Measurements from ENCODE around the gene GDPD3.
"Not testable (repeated sequence)": the region's sequence is repeated elsewhere in the genome, so short reads cannot be mapped to it uniquely, and the experiment has no call there.

GDPD3 gene

DNA sequence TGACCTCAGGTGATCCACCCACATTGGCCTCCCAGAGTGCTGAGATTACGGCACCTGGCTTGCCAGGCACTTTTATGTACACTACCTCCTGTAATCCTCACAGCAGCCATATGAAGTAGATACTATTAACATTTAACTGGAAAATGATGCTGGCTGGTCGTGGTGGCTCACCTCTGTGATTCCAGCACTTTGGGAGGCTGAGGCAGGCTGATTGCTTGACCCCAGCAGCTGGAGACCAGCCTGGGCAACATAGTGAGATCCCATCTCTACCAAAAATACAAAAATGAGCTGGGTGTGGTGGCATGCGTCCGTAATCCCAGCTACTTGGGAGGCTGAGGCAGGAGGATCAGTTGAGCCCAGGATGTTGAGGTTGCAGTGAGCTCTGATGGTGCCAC lies 11.6 kb upstream of the GDPD3 start:
- H3K27ac ChIP-seq (ENCODE audit: low read depth in 2 of 2, low read length in 2 of 2), result no peak overlapping the region
- no peaks in the 10 kb centered on the region for H3K36me3 ChIP-seq (ENCODE audit: control insufficient read depth in 2 of 2, insufficient read depth in 2 of 2, low read length in 2 of 2)
- peaks cover 17 to 32% of the 10 kb centered on the region in 2 donors for H3K4me1 ChIP-seq (ENCODE audit: control insufficient read depth in 2 of 2, insufficient read depth in 2 of 2, low read length in 2 of 2)
- H3K9ac ChIP-seq (ENCODE audit: low read depth in 1 of 2, low read length in 2 of 2), result no peak overlapping the region
- no peaks in the 10 kb centered on the region for H3K9me3 ChIP-seq (ENCODE audit: control insufficient read depth in 2 of 2, low read length in 2 of 2)
- no peaks in the 10 kb centered on the region for H3K27me3 ChIP-seq (ENCODE audit: control insufficient read depth in 2 of 2, insufficient read depth in 2 of 2, low read length in 2 of 2)
- no peak overlapping the region for H3K4me3 ChIP-seq (ENCODE audit: low read length in 2 of 2)

DNA sequence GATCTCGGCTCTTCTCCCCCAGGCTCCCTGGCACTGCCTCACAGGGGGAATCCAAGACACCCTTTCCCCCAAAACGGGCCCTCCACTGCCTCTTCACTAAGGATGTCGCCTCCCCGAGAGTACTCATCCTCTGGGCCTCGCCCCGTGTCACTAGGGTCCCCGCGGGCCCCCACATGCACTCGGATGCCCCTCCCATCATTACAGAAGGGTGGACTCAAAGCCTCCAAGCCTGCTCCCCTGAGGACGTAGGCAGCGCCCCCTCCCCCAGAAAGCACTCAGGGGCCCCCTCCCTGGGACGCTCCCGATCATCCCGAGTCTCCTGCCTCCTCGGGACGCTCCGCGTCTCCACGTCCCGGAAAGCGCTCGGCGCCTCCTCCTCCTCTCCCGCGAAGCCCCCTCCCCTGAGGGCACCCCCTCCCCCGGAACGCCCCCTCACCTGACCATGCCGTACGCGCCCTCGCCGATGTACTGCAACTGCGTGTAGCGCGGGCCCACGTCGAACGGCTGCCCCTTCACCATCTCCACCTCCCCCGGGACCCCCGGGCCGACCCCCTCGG lies 9.3 kb upstream of the GDPD3 start:
- H3K9ac ChIP-seq (ENCODE audit: low read depth in 1 of 2, low read length in 2 of 2), result peak overlapping the region; percentile 95 to 97
- peaks cover 16% of the 10 kb centered on the region in 2 donors for H3K36me3 ChIP-seq (ENCODE audit: control insufficient read depth in 2 of 2, insufficient read depth in 2 of 2, low read length in 2 of 2)
- peaks cover 33 to 50% of the 10 kb centered on the region in 2 donors for H3K4me1 ChIP-seq (ENCODE audit: control insufficient read depth in 2 of 2, insufficient read depth in 2 of 2, low read length in 2 of 2)
- H3K9me3 ChIP-seq (ENCODE audit: control insufficient read depth in 2 of 2, low read length in 2 of 2), result no peaks in the 10 kb centered on the region
- H3K27me3 ChIP-seq (ENCODE audit: control insufficient read depth in 2 of 2, insufficient read depth in 2 of 2, low read length in 2 of 2), result no peaks in the 10 kb centered on the region
- H3K27ac ChIP-seq (ENCODE audit: low read depth in 2 of 2, low read length in 2 of 2), result peak overlapping the region; percentile 95 to 97
- peak overlapping the region; percentile 75 to 83 for H3K4me3 ChIP-seq (ENCODE audit: low read length in 2 of 2)

DNA sequence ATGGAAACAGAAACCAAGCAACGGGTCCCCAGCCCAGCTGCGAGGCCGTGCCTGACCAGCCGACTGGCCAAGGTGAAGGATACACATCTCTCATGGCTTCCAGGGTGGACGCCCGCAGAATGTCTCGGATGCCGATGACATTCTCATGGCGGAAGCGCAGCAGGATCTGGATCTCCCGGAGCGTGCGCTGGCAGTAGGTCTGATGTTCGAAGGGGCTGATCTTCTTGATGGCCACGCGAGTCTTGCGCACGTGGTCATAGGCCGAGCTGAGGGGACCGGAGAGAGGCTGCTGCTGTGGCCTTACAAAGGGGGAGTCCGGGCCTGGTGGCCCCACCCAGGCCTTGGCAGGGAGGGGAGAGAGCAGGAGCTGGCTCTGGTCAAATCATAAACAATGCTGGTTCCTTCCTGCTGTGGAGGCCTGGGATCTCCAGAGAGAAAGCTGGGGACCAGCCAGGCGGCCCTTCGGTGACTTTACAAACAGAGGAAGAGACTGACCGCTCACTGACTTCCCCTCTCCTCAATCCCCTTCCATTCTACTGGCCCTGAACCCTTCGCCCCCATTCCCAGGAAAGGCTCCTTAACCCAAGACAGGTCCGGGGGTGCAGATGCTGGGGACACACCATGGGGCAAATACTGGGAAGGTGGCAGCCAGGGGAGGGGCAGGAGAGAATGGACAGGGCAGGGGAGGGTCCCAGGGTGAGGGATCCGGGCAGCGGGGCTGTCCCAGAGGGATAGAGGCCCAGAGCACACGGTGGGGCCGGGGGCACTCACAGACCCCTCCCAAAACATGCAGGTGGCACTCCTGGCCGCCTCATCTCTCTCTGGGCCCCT lies 8.6 kb upstream of the GDPD3 start:
- Histone ChIP-seq H3K4me1 (ENCODE audit: control insufficient read depth in 2 of 2, insufficient read depth in 2 of 2, low read length in 2 of 2) (peaks cover 40 to 57% of the 10 kb centered on the region in 2 donors), H3K9me3 (ENCODE audit: control insufficient read depth in 2 of 2, low read length in 2 of 2) (no peaks in the 10 kb centered on the region), H3K9ac (ENCODE audit: low read depth in 1 of 2, low read length in 2 of 2) (peak overlapping the region; percentile 95 to 97), H3K27me3 (ENCODE audit: control insufficient read depth in 2 of 2, insufficient read depth in 2 of 2, low read length in 2 of 2) (no peaks in the 10 kb centered on the region), H3K4me3 (ENCODE audit: low read length in 2 of 2) (peak overlapping the region; percentile 75 to 83), H3K27ac (ENCODE audit: low read depth in 2 of 2, low read length in 2 of 2) (peak overlapping the region; percentile 95 to 97), H3K36me3 (ENCODE audit: control insufficient read depth in 2 of 2, insufficient read depth in 2 of 2, low read length in 2 of 2) (peaks cover 22 to 24% of the 10 kb centered on the region in 2 donors)

DNA sequence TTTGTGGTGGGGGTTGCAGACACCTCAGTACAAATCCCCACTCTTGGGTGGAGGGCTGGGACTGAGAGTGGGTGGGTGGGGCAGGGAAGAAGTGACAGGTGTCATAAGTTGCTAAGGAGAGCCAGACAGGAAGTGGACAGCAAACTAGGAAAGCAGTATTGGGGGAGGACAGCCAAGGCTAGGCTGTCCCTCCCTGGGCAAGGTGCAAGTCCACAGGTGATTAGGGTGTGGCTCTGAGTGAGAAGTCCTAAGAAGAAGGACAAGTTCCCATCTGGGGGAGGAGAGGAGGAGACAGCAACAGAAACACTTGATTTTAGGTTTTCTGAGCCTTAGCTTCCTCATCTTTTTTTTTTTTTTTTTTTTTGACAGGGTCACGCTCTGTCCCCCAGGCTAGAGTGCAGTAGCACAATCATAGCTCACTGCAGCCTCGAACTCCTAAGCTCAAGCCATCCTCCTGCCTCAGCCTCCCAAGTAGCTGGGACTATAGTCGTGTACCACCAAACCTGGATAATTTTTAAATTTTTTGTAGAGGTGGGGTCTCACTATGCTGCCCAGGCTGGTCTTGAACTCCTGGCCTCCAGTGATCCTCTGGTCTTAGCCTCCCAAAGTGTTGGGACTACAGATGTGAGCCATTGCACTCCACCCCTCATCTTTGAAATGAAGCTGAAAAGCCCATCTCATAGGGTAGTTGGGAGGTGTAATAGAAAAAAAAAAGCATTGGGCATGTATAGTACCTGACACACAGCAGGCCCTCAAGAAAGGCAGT lies 7.2 kb upstream of the GDPD3 start:
- Histone ChIP-seq H3K36me3 (ENCODE audit: control insufficient read depth in 2 of 2, insufficient read depth in 2 of 2, low read length in 2 of 2) (peaks cover 30 to 32% of the 10 kb centered on the region in 2 donors), H3K9ac (ENCODE audit: low read depth in 1 of 2, low read length in 2 of 2) (peak overlapping the region; percentile 47 to 58), H3K4me1 (ENCODE audit: control insufficient read depth in 2 of 2, insufficient read depth in 2 of 2, low read length in 2 of 2) (peaks cover 51 to 71% of the 10 kb centered on the region in 2 donors), H3K27ac (ENCODE audit: low read depth in 2 of 2, low read length in 2 of 2) (peak overlapping the region; percentile 95 to 97), H3K4me3 (ENCODE audit: low read length in 2 of 2) (peak overlapping the region; percentile 7 to 26), H3K27me3 (ENCODE audit: control insufficient read depth in 2 of 2, insufficient read depth in 2 of 2, low read length in 2 of 2) (no peaks in the 10 kb centered on the region), H3K9me3 (ENCODE audit: control insufficient read depth in 2 of 2, low read length in 2 of 2) (no peaks in the 10 kb centered on the region)

DNA sequence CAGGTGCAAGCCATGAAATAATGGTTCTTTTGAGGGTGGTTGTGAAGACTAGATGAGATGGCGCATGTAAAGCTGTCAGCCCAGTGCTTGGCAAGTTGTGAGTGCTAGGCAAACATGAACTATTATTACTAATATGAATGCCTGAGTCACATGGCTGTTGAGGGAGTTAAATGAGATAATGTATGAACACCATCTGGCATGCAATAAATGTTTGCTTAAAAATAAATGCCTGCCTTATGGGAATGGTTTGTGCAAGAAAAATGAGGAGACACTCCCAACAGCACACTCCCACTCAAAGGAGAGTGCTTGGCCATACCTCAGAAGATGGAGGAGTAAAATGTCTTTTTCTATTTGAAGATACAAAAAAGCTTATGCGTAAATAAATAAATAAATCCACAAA lies 6.1 kb upstream of the GDPD3 start:
- peaks cover 32% of the 10 kb centered on the region in 2 donors for H3K36me3 ChIP-seq (ENCODE audit: control insufficient read depth in 2 of 2, insufficient read depth in 2 of 2, low read length in 2 of 2)
- peaks cover 59 to 80% of the 10 kb centered on the region in 2 donors for H3K4me1 ChIP-seq (ENCODE audit: control insufficient read depth in 2 of 2, insufficient read depth in 2 of 2, low read length in 2 of 2)
- no peaks in the 10 kb centered on the region for H3K9me3 ChIP-seq (ENCODE audit: control insufficient read depth in 2 of 2, low read length in 2 of 2)
- H3K27ac ChIP-seq (ENCODE audit: low read depth in 2 of 2, low read length in 2 of 2), result peak overlapping the region; percentile 95 to 97
- no peak overlapping the region for H3K4me3 ChIP-seq (ENCODE audit: low read length in 2 of 2)
- no peaks in the 10 kb centered on the region for H3K27me3 ChIP-seq (ENCODE audit: control insufficient read depth in 2 of 2, insufficient read depth in 2 of 2, low read length in 2 of 2)
- peak overlapping the region in 1 of 2 donors; percentile 41 for H3K9ac ChIP-seq (ENCODE audit: low read depth in 1 of 2, low read length in 2 of 2)

DNA sequence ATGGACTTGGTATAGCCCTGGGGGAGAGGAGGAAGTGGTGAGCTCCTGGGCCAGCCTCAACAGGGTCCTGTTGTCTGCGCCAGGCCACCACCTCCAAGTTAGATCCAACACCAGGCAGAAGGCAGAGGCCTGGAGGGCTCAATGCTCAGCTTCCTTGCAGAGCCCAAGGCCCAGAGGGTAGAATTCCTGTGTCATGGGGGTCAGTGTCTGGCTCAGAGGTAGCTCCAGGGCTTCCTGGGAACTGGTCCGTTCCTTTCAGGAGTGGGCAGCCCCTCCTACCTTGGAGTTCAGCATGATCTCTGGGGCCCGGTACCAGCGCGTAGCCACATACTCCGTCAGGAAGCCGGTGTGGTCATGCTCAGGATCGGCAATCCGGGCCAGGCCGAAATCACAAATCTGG lies 4.4 kb upstream of the GDPD3 start:
- H3K4me3 ChIP-seq (ENCODE audit: low read length in 2 of 2), result no peak overlapping the region
- H3K4me1 ChIP-seq (ENCODE audit: control insufficient read depth in 2 of 2, insufficient read depth in 2 of 2, low read length in 2 of 2), result peaks cover 71 to 87% of the 10 kb centered on the region in 2 donors
- H3K27me3 ChIP-seq (ENCODE audit: control insufficient read depth in 2 of 2, insufficient read depth in 2 of 2, low read length in 2 of 2), result no peaks in the 10 kb centered on the region
- no peaks in the 10 kb centered on the region for H3K9me3 ChIP-seq (ENCODE audit: control insufficient read depth in 2 of 2, low read length in 2 of 2)
- H3K9ac ChIP-seq (ENCODE audit: low read depth in 1 of 2, low read length in 2 of 2), result no peak overlapping the region
- peaks cover 32 to 38% of the 10 kb centered on the region in 2 donors for H3K36me3 ChIP-seq (ENCODE audit: control insufficient read depth in 2 of 2, insufficient read depth in 2 of 2, low read length in 2 of 2)
- peak overlapping the region in 1 of 2 donors; percentile 86 for H3K27ac ChIP-seq (ENCODE audit: low read depth in 2 of 2, low read length in 2 of 2)

DNA sequence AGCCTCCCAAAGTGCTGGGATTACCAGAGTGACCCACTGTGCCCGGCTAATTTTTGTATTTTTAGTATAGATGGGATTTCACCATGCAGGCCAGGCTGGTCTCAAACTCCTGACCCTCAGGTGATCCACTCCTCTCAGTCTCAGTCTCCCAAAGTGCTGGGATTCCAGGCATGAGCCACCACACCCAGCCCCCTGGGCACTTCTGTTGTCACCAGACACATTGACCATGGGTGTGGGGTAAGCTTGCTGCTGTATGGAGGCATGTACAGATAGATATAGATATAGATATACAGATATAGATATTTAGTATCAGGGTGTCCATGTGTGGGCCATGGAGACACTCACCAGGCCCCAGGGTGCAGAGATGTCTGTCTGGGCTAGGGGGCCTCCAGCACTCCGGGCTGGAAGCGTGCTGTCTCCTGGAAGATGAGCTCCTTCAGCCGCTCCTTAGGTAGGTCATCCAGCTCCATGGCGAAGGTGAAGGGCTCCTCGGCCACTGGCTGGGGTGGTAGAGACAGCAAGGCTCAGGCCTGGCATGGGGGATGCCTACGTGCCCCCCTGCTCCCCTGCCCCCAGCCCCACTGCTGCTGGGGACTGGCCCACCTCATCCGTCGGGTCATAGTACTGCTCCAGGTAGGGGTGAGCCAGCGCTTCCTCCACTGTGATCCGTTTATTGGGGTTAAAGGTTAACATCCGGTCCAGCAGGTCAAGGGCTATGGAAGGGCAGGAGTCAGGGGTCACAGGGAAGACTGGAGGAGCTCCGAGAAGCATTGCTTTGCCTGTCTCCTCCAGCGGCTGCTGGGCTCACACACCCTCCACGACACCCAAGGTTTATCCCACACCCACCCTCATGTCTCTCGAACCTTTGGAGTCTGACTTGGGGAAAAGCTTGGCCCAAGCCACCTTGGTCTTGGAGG lies 3.2 kb upstream of the GDPD3 start:
- Histone ChIP-seq H3K9me3 (ENCODE audit: control insufficient read depth in 2 of 2, low read length in 2 of 2) (no peaks in the 10 kb centered on the region), H3K4me1 (ENCODE audit: control insufficient read depth in 2 of 2, insufficient read depth in 2 of 2, low read length in 2 of 2) (peaks cover 67 to 78% of the 10 kb centered on the region in 2 donors), H3K4me3 (ENCODE audit: low read length in 2 of 2) (no peak overlapping the region), H3K9ac (ENCODE audit: low read depth in 1 of 2, low read length in 2 of 2) (peak overlapping the region in 1 of 2 donors; percentile 13), H3K27ac (ENCODE audit: low read depth in 2 of 2, low read length in 2 of 2) (peak overlapping the region; percentile 86 to 90), H3K36me3 (ENCODE audit: control insufficient read depth in 2 of 2, insufficient read depth in 2 of 2, low read length in 2 of 2) (peaks cover 36 to 43% of the 10 kb centered on the region in 2 donors), H3K27me3 (ENCODE audit: control insufficient read depth in 2 of 2, insufficient read depth in 2 of 2, low read length in 2 of 2) (no peaks in the 10 kb centered on the region)

DNA sequence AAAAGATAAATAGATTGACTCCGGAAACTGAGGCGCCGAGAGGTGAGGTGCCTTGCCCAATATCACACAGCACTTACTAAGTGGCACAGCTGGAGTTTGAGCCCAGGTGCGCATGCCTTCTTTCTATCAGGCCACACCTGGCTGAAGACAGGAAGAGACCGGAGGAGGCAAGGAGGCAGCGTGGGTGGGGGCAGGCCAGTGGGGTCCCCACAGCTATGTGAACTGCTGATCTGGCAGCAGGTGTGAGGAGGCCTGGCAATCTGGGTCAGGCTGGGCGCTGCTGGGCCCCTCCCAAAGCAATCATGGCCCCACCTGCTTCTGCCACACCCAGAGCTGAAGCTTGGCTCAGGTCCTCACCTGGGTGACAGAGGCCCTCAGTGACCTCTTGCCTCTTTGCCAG lies 1.9 kb upstream of the GDPD3 start:
- no peaks in the 10 kb centered on the region for H3K9me3 ChIP-seq (ENCODE audit: control insufficient read depth in 2 of 2, low read length in 2 of 2)
- peaks cover 57 to 68% of the 10 kb centered on the region in 2 donors for H3K4me1 ChIP-seq (ENCODE audit: control insufficient read depth in 2 of 2, insufficient read depth in 2 of 2, low read length in 2 of 2)
- peak overlapping the region; percentile 41 to 42 for H3K9ac ChIP-seq (ENCODE audit: low read depth in 1 of 2, low read length in 2 of 2)
- peaks cover 44 to 50% of the 10 kb centered on the region in 2 donors for H3K36me3 ChIP-seq (ENCODE audit: control insufficient read depth in 2 of 2, insufficient read depth in 2 of 2, low read length in 2 of 2)
- no peak overlapping the region for H3K4me3 ChIP-seq (ENCODE audit: low read length in 2 of 2)
- H3K27me3 ChIP-seq (ENCODE audit: control insufficient read depth in 2 of 2, insufficient read depth in 2 of 2, low read length in 2 of 2), result no peaks in the 10 kb centered on the region
- peak overlapping the region; percentile 86 to 90 for H3K27ac ChIP-seq (ENCODE audit: low read depth in 2 of 2, low read length in 2 of 2)

DNA sequence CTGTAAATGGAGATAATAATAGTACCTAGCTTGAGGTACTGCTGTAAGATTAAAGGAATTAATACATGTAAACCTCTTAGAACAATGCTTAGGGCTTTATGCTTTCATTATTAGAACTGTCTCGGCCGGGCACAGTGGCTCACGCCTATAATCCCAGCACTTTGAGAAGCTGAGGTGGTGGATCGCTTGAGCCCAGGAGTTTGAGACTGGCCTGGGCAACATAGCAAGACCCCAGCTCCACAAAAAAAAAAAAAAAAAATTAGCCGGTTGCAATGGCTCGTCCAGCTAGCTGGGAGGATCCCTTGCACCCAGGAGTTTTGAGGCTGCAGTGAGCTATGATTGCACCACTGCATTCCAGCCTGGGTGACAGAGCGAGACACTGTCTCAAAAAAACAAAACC lies 1.5 kb upstream of the GDPD3 start:
- Histone ChIP-seq H3K27ac (ENCODE audit: low read depth in 2 of 2, low read length in 2 of 2) (peak overlapping the region; percentile 86 to 90), H3K9ac (ENCODE audit: low read depth in 1 of 2, low read length in 2 of 2) (peak overlapping the region; percentile 41 to 42), H3K4me1 (ENCODE audit: control insufficient read depth in 2 of 2, insufficient read depth in 2 of 2, low read length in 2 of 2) (peaks cover 57 to 64% of the 10 kb centered on the region in 2 donors), H3K36me3 (ENCODE audit: control insufficient read depth in 2 of 2, insufficient read depth in 2 of 2, low read length in 2 of 2) (peaks cover 45 to 50% of the 10 kb centered on the region in 2 donors)
- not testable (repeated sequence) for H3K4me3 ChIP-seq (ENCODE audit: low read length in 2 of 2); H3K9me3 ChIP-seq (ENCODE audit: control insufficient read depth in 2 of 2, low read length in 2 of 2); H3K27me3 ChIP-seq (ENCODE audit: control insufficient read depth in 2 of 2, insufficient read depth in 2 of 2, low read length in 2 of 2)

Measured in mucosa of rectum (tissue), 2 donors.